Astrocyte of the cerebellum (primary cell): Measurements from ENCODE around the gene PRTFDC1.

Source experiments
- DNase-seq: peaks from one replicate; pipeline ENCODE4 v3.0.0-alpha.2; 2011; ENCODE audit warnings: low read depth
- H3K4me3 ChIP-seq: 2 replicates; pipeline ENCODE4 v1.5.1; 2011; ENCODE audit warnings: mild to moderate bottlenecking, low read depth, low read length, moderate library complexity
- CTCF ChIP-seq: IDR thresholded peaks from 2 replicates; pipeline ENCODE4 v1.5.1; 2012; ENCODE audit warnings: low read length, low read depth, moderate library complexity, mild to moderate bottlenecking; ENCODE audit errors: missing control alignments
- in situ Hi-C: cut with HindIII; loops from 2 replicates; pipeline ENCODE4 v1.10.0; 2017; ENCODE audit warnings: low sequenced_read_pairs

PRTFDC1 gene

GRCh38 chr10:24866604-24867583 is 85.5 kb downstream of the PRTFDC1 start:
- no peak for TF ChIP-seq CTCF
- DNase-seq, result peak; percentile 54
- in situ Hi-C loops, result no loop called here
- H3K4me3 ChIP-seq, result no peak overlapping the region

GRCh38 chr10:24865783-24866182 is 86.6 kb downstream of the PRTFDC1 start:
- DNase-seq, result no peak
- in situ Hi-C loops, result no loop called here
- TF ChIP-seq CTCF, result no peak
- no peak overlapping the region for H3K4me3 ChIP-seq

GRCh38 chr10:24862589-24862988 is 89.8 kb downstream of the PRTFDC1 start:
- no peak for DNase-seq
- no peak for TF ChIP-seq CTCF
- H3K4me3 ChIP-seq, result no peak overlapping the region
- in situ Hi-C loops, result no loop called here

GRCh38 chr10:24858288-24859270 is 93.8 kb downstream of the PRTFDC1 start:
- DNase-seq, result no peak
- H3K4me3 ChIP-seq, result no peak overlapping the region
- in situ Hi-C loops, result loop anchor here (5.0 kb wide), 1 partner anchor 44 kb away; no protein-coding TSS in a partner anchor
- TF ChIP-seq CTCF, result no peak

- no peak for TF ChIP-seq CTCF
- in situ Hi-C loops, result loop anchor here (5.0 kb wide), 1 partner anchor 45 kb away; no protein-coding TSS in a partner anchor
- H3K4me3 ChIP-seq, result no peak overlapping the region
- DNase-seq, result no peak
These were observed 95.2 kb downstream of the PRTFDC1 start for GRCh38 chr10:24857031-24857725.
